Lower leg skin (tissue), 3 donors: Measurements from ENCODE around the gene CBR1.

Experiments used
- CTCF ChIP-seq, 3 donors: fragments of 450-650 bp; IDR thresholded peaks; one replicate each; pipeline ENCODE4 v1.5.1; 2016; ENCODE audit warnings: antibody characterized with exemption in 3 of 3, mild to moderate bottlenecking in 3 of 3, moderate library complexity in 2 of 3
- POLR2A ChIP-seq, 2 donors: fragments of 450-650 bp; IDR thresholded peaks; one replicate each; pipeline ENCODE4 v1.6.1; 2016 to 2017; ENCODE audit warnings: antibody characterized with exemption in 2 of 2, mild to moderate bottlenecking in 1 of 2, moderate library complexity in 1 of 2

- TF ChIP-seq CTCF (IDR thresholded peaks at IDR 0.05) (no peak), POLR2A (IDR thresholded peaks at IDR 0.05) (no peak)
These were observed 951 bp upstream of the CBR1 start for GRCh38 chr21:36068748-36069398.
